ENCODE results near the gene CDHR1. TPM values are rescaled to one million over a fixed set of nuclear protein-coding genes. Genes with fewer than 3 reads are reported as not detected.

The CDHR1 gene
- polyA plus RNA-seq, 1 donor from 2014 or later, result 1.9 TPM

DNA sequence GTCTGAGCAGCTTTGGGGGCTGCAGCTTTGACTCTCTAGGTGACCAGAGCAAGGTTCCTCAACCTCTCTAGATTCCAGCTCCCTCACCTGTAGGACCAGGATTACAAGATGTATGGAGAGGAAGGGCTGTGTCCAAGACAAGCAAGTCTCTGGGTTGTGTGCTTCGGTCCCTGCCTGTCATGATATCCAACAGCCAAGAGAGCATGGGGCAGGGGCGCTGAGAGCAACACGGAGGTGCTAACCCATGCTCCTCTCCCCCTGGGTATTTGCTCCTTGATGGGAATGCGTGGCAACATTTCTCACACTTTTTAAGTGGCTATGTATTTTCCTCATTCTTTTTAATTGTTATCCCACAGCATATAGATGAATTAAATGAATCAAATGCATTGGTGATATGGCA lies 10.3 kb downstream of the CDHR1 start:
- Histone ChIP-seq H3K9me2 (ENCODE audit: insufficient read depth, low read length) (no peaks in the 10 kb centered on the region), H3K27ac (ENCODE audit: low read length) (no peak overlapping the region), H3K27me3 (ENCODE audit: insufficient read depth, low read depth, low read length) (no peaks in the 10 kb centered on the region), H3K9ac (ENCODE audit: low read length) (no peak overlapping the region), H3K9me3 (ENCODE audit: low read length) (no peaks in the 10 kb centered on the region), H3K79me2 (replicated peaks; ENCODE audit: insufficient read depth, low read length) (no peaks in the 10 kb centered on the region), H3F3A (ENCODE audit: insufficient read depth, low read length, poor library complexity, severe bottlenecking) (no peaks in the 10 kb centered on the region), H3K36me3 (ENCODE audit: insufficient read depth, low read length) (no peaks in the 10 kb centered on the region), H2AFZ (ENCODE audit: low read depth, low read length) (no peak overlapping the region), H3K4me2 (ENCODE audit: low read length) (no peak overlapping the region), H3K4me3 (ENCODE audit: low read length) (no peak overlapping the region), H4K20me1 (ENCODE audit: insufficient read depth) (no peaks in the 10 kb centered on the region)
- TF ChIP-seq MXI1 (conservative IDR thresholded peaks at IDR 0.05; ENCODE audit: poor library complexity, severe bottlenecking) (no peak), TAF1 (IDR thresholded peaks at IDR 0.05; ENCODE audit: low read depth) (no peak), EP300 (conservative IDR thresholded peaks at IDR 0.05; ENCODE audit: poor library complexity, severe bottlenecking) (no peak), SMC3 (conservative IDR thresholded peaks at IDR 0.05; ENCODE audit: poor library complexity) (no peak), RAD21 (conservative IDR thresholded peaks at IDR 0.05) (no peak), EZH2 (IDR thresholded peaks at IDR 0.05; ENCODE audit: borderline replicate concordance, insufficient read depth, low read length, poor library complexity, severe bottlenecking) (no peak), POLR2AphosphoS5 (IDR thresholded peaks at IDR 0.05) (no peak)
- TF ChIP-seq, protein P1, sequence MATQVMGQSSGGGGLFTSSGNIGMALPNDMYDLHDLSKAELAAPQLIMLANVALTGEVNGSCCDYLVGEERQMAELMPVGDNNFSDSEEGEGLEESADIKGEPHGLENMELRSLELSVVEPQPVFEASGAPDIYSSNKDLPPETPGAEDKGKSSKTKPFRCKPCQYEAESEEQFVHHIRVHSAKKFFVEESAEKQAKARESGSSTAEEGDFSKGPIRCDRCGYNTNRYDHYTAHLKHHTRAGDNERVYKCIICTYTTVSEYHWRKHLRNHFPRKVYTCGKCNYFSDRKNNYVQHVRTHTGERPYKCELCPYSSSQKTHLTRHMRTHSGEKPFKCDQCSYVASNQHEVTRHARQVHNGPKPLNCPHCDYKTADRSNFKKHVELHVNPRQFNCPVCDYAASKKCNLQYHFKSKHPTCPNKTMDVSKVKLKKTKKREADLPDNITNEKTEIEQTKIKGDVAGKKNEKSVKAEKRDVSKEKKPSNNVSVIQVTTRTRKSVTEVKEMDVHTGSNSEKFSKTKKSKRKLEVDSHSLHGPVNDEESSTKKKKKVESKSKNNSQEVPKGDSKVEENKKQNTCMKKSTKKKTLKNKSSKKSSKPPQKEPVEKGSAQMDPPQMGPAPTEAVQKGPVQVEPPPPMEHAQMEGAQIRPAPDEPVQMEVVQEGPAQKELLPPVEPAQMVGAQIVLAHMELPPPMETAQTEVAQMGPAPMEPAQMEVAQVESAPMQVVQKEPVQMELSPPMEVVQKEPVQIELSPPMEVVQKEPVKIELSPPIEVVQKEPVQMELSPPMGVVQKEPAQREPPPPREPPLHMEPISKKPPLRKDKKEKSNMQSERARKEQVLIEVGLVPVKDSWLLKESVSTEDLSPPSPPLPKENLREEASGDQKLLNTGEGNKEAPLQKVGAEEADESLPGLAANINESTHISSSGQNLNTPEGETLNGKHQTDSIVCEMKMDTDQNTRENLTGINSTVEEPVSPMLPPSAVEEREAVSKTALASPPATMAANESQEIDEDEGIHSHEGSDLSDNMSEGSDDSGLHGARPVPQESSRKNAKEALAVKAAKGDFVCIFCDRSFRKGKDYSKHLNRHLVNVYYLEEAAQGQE (IDR thresholded peaks at IDR 0.05; ENCODE audit: borderline replicate concordance), result no peak
- TF ChIP-seq, protein P2, sequence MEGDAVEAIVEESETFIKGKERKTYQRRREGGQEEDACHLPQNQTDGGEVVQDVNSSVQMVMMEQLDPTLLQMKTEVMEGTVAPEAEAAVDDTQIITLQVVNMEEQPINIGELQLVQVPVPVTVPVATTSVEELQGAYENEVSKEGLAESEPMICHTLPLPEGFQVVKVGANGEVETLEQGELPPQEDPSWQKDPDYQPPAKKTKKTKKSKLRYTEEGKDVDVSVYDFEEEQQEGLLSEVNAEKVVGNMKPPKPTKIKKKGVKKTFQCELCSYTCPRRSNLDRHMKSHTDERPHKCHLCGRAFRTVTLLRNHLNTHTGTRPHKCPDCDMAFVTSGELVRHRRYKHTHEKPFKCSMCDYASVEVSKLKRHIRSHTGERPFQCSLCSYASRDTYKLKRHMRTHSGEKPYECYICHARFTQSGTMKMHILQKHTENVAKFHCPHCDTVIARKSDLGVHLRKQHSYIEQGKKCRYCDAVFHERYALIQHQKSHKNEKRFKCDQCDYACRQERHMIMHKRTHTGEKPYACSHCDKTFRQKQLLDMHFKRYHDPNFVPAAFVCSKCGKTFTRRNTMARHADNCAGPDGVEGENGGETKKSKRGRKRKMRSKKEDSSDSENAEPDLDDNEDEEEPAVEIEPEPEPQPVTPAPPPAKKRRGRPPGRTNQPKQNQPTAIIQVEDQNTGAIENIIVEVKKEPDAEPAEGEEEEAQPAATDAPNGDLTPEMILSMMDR (IDR thresholded peaks at IDR 0.05; ENCODE audit: poor library complexity, severe bottlenecking), result no peak

DNA sequence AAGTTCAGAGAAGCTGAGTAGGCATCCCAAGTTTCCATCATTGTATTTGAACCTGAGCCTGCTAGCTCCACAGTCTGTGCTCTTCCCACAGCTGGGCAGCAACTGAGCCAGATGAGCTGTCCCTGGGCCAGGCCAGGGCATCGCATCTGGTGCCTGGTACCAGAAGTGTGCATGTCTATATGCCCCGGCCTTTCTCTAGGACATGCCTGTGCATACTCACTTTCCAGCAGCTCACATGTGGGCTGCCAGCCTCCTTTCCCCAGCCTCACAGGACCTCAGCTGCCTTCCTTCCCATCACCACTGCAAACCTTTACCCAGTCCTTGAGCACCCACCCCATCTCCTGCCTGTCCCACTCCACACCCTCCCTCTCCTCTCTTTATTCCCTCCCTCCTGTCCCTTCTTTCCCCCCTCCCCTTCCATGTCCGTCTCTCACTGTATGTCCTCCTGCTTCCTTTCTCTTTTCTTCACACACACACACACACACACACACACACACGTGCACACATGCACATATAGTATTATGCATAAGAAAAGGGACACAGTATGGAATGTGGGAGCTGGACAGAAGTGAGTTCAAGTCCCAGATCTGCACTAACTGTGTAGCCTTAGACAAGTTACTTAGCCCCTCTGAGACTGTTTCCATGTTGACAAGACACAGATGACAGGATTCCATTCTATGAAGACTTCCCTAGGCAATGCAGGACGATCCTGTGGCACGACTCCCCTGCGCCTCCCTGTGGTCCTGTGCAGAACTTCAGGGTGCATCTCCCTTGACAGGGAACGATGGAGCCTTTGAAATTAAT lies 10.9 kb downstream of the CDHR1 start:
- no peak for TF ChIP-seq POLR2AphosphoS5 (IDR thresholded peaks at IDR 0.05)
- TF ChIP-seq EP300 (conservative IDR thresholded peaks at IDR 0.05; ENCODE audit: poor library complexity, severe bottlenecking), result no peak
- TF ChIP-seq, protein P2 (IDR thresholded peaks at IDR 0.05; ENCODE audit: poor library complexity, severe bottlenecking), result peak; percentile 70
- TF ChIP-seq MXI1 (conservative IDR thresholded peaks at IDR 0.05; ENCODE audit: poor library complexity, severe bottlenecking), result no peak
- TF ChIP-seq RAD21 (conservative IDR thresholded peaks at IDR 0.05), result peak; percentile 70
- TF ChIP-seq TAF1 (IDR thresholded peaks at IDR 0.05; ENCODE audit: low read depth), result no peak
- TF ChIP-seq, protein P1 (IDR thresholded peaks at IDR 0.05; ENCODE audit: borderline replicate concordance), result no peak
- TF ChIP-seq SMC3 (conservative IDR thresholded peaks at IDR 0.05; ENCODE audit: poor library complexity), result peak; percentile 69
- TF ChIP-seq EZH2 (IDR thresholded peaks at IDR 0.05; ENCODE audit: borderline replicate concordance, insufficient read depth, low read length, poor library complexity, severe bottlenecking), result no peak
- Histone ChIP-seq H3K9me2 (ENCODE audit: insufficient read depth, low read length) (no peaks in the 10 kb centered on the region), H3K4me2 (ENCODE audit: low read length) (no peak overlapping the region), H3K79me2 (replicated peaks; ENCODE audit: insufficient read depth, low read length) (no peaks in the 10 kb centered on the region), H3K27me3 (ENCODE audit: insufficient read depth, low read depth, low read length) (no peaks in the 10 kb centered on the region), H3K9me3 (ENCODE audit: low read length) (no peaks in the 10 kb centered on the region), H2AFZ (ENCODE audit: low read depth, low read length) (no peak overlapping the region), H3K9ac (ENCODE audit: low read length) (no peak overlapping the region), H3F3A (ENCODE audit: insufficient read depth, low read length, poor library complexity, severe bottlenecking) (no peaks in the 10 kb centered on the region), H4K20me1 (ENCODE audit: insufficient read depth) (no peaks in the 10 kb centered on the region), H3K36me3 (ENCODE audit: insufficient read depth, low read length) (no peaks in the 10 kb centered on the region), H3K4me3 (ENCODE audit: low read length) (no peak overlapping the region), H3K27ac (ENCODE audit: low read length) (no peak overlapping the region)
